ENCODE results near the gene RMND1. TPM values are rescaled to one million over a fixed set of nuclear protein-coding genes. Genes with fewer than 3 reads are reported as not detected.
"Not testable (repeated sequence)": the region's sequence is repeated elsewhere in the genome, so short reads cannot be mapped to it uniquely, and the experiment has no call there.

Gene RMND1
- total and polyA plus RNA-seq, 10 donors, result 11.7 to 23.2 (median 14.8) TPM

DNA sequence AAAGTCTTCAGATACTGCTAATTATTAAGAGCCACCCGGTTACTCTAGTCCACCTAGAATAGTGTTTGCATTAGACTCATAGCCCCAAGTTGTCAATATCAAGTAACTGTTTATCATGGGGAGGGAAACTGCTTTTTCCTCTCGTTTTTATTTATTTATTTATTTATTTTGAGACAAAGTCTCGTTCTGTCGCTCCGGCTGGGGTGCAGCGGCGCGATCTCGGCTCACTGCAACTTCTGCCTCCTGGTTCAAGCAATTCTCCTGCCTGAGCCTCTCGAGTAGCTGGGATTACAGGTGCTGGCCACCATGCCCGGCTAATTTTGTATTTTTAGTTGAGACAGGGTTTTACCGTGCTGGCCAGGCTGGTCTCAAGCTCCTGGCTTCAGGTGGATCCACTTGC lies 25.8 kb upstream of the RMND1 start:
- Histone ChIP-seq H3K36me3 (no peaks in the 10 kb centered on the region), H3K4me1 (peaks cover 8 to 34% (median 18%) of the 10 kb centered on the region in 6 donors), H3K9me3 (no peaks in the 10 kb centered on the region), H3K4me3 (no peak overlapping the region), H3K27ac (no peak overlapping the region), H3K27me3 (replicated peaks in 1 of 7) (no peaks in the 10 kb centered on the region)
- 93 to 98% (median 95%) methylated on average over 12 of the region's 12 CpGs for WGBS, 5 donors
- intact Hi-C loops (cut with DNase I; ENCODE audit: low total_unique reads), result no loop called here
- no peak for TF ChIP-seq POLR2A (IDR thresholded peaks at IDR 0.05)
- TF ChIP-seq CTCF (IDR thresholded peaks at IDR 0.05 in 8 of 11, conservative IDR thresholded peaks at IDR 0.05 in 3 of 11), result no peak
- TF ChIP-seq POLR2AphosphoS5 (IDR thresholded peaks at IDR 0.05), result no peak
- DNase-seq, result no peak

GRCh38 chr6:151475653-151476523 lies 24.0 kb upstream of the RMND1 start:
- intact Hi-C loops (cut with DNase I; ENCODE audit: low total_unique reads), result no loop called here
- peak overlapping the region in 2 of 8 donors; percentile 16 to 53 for H3K4me3 ChIP-seq
- 36 to 40% (median 38%) methylated on average over 16 of the region's 16 CpGs for WGBS, 5 donors

GRCh38 chr6:151464702-151465101 lies 12.8 kb upstream of the RMND1 start:
- Histone ChIP-seq H3K27ac (no peak overlapping the region), H3K4me1 (peaks cover 0 to 19% (median 0%) of the 10 kb centered on the region in 6 donors), H3K27me3 (replicated peaks in 1 of 7) (no peaks in the 10 kb centered on the region), H3K36me3 (peaks cover 0 to 93% (median 18%) of the 10 kb centered on the region in 6 donors), H3K4me3 (no peak overlapping the region), H3K9me3 (no peaks in the 10 kb centered on the region)
- intact Hi-C loops (cut with DNase I; ENCODE audit: low total_unique reads), result loop anchor here (5.0 kb wide), 1 partner anchor 62 kb away; no protein-coding TSS in a partner anchor
- TF ChIP-seq CTCF (IDR thresholded peaks at IDR 0.05 in 8 of 11, conservative IDR thresholded peaks at IDR 0.05 in 3 of 11) (no peak), POLR2AphosphoS5 (IDR thresholded peaks at IDR 0.05) (no peak), POLR2A (IDR thresholded peaks at IDR 0.05) (no peak)
- DNase-seq, result no peak

More at GRCh38 chr6:151475653-151476523, 24.0 kb upstream of the RMND1 start:
- H3K9me3 ChIP-seq, result no peaks in the 10 kb centered on the region
- TF ChIP-seq POLR2AphosphoS5 (IDR thresholded peaks at IDR 0.05) (no peak), POLR2A (IDR thresholded peaks at IDR 0.05) (no peak), CTCF (IDR thresholded peaks at IDR 0.05 in 8 of 11, conservative IDR thresholded peaks at IDR 0.05 in 3 of 11) (peak; percentile 36 to 81 (median 63))
- H3K27ac ChIP-seq, result no peak overlapping the region
- H3K4me1 ChIP-seq, result peaks cover 0 to 16% (median 4%) of the 10 kb centered on the region in 6 donors
- no peak for DNase-seq
- no peaks in the 10 kb centered on the region for H3K27me3 ChIP-seq (replicated peaks in 1 of 7)
- H3K36me3 ChIP-seq, result no peaks in the 10 kb centered on the region

DNA sequence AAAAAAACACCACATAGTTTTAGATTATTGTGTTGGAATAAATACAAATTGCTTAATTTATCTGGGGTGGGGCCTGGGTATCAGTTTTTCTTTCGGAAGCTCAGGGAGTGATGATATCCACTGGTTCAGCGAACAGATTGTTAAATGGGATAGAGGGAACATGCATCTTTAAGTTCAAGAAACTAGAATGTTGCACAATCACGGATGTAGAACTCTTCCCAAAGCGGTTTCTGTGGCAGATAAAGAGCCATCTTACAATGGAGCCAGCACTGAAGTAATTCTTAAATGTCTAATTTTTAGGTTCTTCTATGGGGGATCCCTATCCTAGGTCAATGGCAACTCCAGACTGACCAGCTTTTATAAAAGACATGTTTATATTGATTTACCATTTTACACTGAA lies 9.7 kb upstream of the RMND1 start:
- Histone ChIP-seq H3K9me3 (no peaks in the 10 kb centered on the region), H3K4me3 (no peak overlapping the region), H3K27ac (no peak overlapping the region), H3K36me3 (peaks cover 0 to 92% (median 32%) of the 10 kb centered on the region in 6 donors), H3K4me1 (peaks cover 0 to 25% (median under 1%) of the 10 kb centered on the region in 6 donors), H3K27me3 (replicated peaks in 1 of 7) (no peaks in the 10 kb centered on the region)
- TF ChIP-seq POLR2AphosphoS5 (IDR thresholded peaks at IDR 0.05) (no peak), POLR2A (IDR thresholded peaks at IDR 0.05) (no peak), CTCF (IDR thresholded peaks at IDR 0.05 in 8 of 11, conservative IDR thresholded peaks at IDR 0.05 in 3 of 11) (no peak)
- intact Hi-C loops (cut with DNase I; ENCODE audit: low total_unique reads), result no loop called here
- WGBS, 5 donors, result 93 to 97% (median 95%) methylated on average over 4 of the region's 4 CpGs
- DNase-seq, result no peak

GRCh38 chr6:151455751-151456398 lies 3.9 kb upstream of the RMND1 start:
- H3K4me3 ChIP-seq; H3K9me3 ChIP-seq; H3K27me3 ChIP-seq (replicated peaks in 1 of 7); H3K27ac ChIP-seq; DNase-seq; intact Hi-C loops (cut with DNase I; ENCODE audit: low total_unique reads): not testable (repeated sequence)
- 76 to 95% (median 85%) methylated on average over 6 to 7 of the region's 10 CpGs for WGBS, 5 donors
- H3K36me3 ChIP-seq, result peaks cover 0 to 49% (median 26%) of the 10 kb centered on the region in 6 donors
- peaks cover 11 to 45% (median 33%) of the 10 kb centered on the region in 6 donors for H3K4me1 ChIP-seq
